Fibroblast of villous mesenchyme (primary cell): ENCODE results near the gene FGR. TPM values are rescaled to one million over a fixed set of nuclear protein-coding genes. Genes with fewer than 3 reads are reported as not detected.

ENCODE experiments used
- DNase-seq: peaks from one replicate; pipeline ENCODE4 v3.0.0-alpha.2; 2010; ENCODE audit warnings: low read depth
- H3K4me3 ChIP-seq: 2 replicates; pipeline ENCODE4 v1.5.1; 2011; ENCODE audit warnings: low read depth, mild to moderate bottlenecking, low read length
- CTCF ChIP-seq: IDR thresholded peaks from 2 replicates; pipeline ENCODE4 v1.5.1; 2012; ENCODE audit warnings: low read depth, mild to moderate bottlenecking, low read length; ENCODE audit not compliant: insufficient read depth
- total RNA-seq: library from RNA; depleted of rRNA; stranded (reverse); fragments of >200 nt; gene quantifications from 2 replicates; pipeline ENCODE4 v1.2.3, GENCODE V29; 2012

The FGR gene
- total RNA-seq, 1 donor = not detected

DNA sequence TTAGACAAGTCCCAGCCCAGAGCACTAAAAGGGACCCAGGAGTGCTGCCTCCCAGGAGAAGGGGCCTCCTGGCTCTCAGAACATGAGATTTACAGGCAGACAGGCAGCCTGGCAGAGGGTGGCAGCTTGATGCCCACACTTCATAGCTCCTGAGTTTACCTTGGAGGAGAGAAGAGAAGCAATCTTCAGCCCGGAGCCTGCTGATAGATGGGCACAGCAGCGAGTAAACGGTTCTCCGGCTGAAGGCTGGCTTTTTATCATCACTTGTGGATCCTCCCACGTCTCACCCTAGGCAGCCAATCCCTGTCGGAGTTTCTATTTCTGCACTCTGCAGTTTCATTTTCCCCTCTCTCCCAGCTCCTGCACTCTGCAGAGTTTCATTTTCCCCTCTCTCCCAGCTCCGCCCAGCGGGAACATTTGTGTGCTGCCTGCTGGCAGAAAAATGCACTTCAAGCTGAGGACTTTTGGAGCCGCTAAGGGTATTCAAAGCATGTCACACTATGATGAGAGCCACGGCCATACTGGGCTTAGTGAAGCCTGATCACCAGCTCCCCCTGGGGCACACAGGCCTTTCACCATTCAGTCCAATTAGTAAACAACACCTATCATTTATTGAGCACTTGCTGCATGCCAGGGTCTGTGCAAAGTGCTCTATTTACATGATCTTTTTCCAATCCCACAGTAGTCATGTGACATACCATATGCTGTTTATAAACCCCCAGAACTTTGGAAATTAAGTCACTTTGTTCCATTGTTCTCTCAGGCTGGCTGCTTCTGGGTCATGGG lies 37.2 kb upstream of the FGR start, which contains the start of gene IFI6:
Gene IFI6 (minus strand): TSS at position 229 of the 786 bp plus-strand sequence. CDS start 2,878 bp downstream, outside the sequence.
- H3K4me3 ChIP-seq = peak within 1 kb of the TSS; percentile 71
- peak; percentile 57 for TF ChIP-seq CTCF
- peak; percentile 96 for DNase-seq

DNA sequence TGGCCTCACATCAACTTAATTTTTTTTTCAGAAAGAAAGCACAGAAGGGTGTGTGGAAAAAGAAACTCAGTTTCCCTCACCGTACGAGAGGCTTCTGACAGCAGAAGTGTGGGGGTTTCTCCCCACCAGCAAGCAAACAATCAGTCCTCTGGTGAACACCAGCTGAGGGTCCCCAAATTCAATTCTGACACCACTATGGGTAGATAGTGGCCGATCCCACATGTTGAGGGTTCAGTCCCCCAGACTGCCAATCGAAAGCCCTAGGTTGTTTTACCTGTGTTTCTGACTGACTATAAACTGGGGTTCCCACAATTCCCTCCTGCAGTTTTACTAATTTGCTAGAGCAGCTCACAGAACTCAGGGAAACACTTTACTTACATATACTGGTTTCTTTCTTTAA lies 34.9 kb upstream of the FGR start:
- TF ChIP-seq CTCF = no peak
- DNase-seq = no peak
- no peak overlapping the region for H3K4me3 ChIP-seq

DNA sequence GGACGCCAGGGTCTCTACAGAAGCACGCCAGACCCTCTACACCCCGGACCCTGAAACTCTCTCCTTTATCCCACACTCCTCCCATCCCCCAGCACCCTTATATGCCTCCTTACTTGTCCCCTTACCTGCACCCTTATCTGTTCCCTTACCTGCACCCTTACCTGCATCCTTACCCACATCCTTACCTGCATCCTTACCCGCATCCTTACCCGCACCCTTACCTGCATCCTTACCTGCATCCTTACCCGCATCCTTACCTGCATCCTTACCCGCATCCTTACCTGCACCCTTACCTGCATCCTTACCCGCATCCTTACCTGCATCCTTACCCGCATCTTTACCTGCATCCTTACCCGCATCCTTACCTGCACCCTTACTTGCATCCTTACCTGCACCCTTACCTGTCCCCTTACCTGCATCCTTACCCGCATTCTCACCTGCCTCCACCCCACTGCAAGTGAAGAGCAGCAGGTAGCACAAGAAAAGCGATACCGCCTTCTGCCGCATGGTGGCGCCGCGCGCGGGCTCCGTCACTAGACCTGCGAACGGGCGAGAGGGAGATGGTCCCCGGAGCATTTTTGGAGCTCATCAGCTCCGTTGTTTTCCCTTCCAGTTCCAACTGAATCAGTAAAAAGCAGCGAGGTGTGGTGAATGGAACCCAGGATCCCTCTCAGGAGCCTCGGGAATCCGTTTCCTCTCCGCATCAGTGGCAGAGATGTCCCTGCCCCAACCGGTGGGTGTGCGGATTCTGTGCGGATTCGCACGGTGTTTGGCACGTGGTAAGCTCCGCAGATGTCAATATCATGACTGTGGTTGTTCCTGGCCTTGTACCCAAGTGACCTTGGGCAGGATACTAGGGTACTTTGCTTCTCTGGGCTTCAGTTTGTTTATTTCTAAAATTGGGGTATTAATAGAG lies 34.1 kb upstream of the FGR start:
- TF ChIP-seq CTCF = peak; percentile 60
- DNase-seq = peak; percentile 55
- H3K4me3 ChIP-seq = peak overlapping the region; percentile 56

- H3K4me3 ChIP-seq = no peak overlapping the region
- no peak for DNase-seq
- no peak for TF ChIP-seq CTCF
Measured at GRCh38 chr1:27668121-27668807, 33.3 kb upstream of the FGR start.

- no peak for DNase-seq
- no peak for TF ChIP-seq CTCF
- H3K4me3 ChIP-seq = no peak overlapping the region
Measured at GRCh38 chr1:27666791-27667254, 31.8 kb upstream of the FGR start.

GRCh38 chr1:27666294-27666693 lies 31.3 kb upstream of the FGR start:
- no peak for TF ChIP-seq CTCF
- no peak overlapping the region for H3K4me3 ChIP-seq
- DNase-seq = no peak
